ENCODE measurements around the gene MITD1.
"Not testable (repeated sequence)": the region's sequence is repeated elsewhere in the genome, so short reads cannot be mapped to it uniquely, and the experiment has no call there.

MITD1 gene

GRCh38 chr2:99154643-99155536 is 26.0 kb downstream of the MITD1 start, which contains the start of the genes LIPT1 and TSGA10:
LIPT1 (plus strand) TSS chr2:99154967; CDS start chr2:99161958, 6,991 bp downstream.
TSGA10 (minus strand) TSS chr2:99154942; CDS start chr2:99109439, 45,503 bp downstream.
- peak; percentile 96 for DNase-seq

- no peak for DNase-seq
Observed at GRCh38 chr2:99153921-99154604, 26.8 kb downstream of the MITD1 start.

- no peak for DNase-seq
Observed at GRCh38 chr2:99152199-99152895, 28.5 kb downstream of the MITD1 start.

- DNase-seq: no peak
Observed at GRCh38 chr2:99150706-99151105, 30.2 kb downstream of the MITD1 start.

GRCh38 chr2:99141110-99142108 is 39.4 kb downstream of the MITD1 start, which contains the start of gene C2orf15:
C2orf15 (plus strand) TSS chr2:99141707; CDS start chr2:99150559, 8,852 bp downstream.
- DNase-seq: peak; percentile 97

GRCh38 chr2:99140860-99141109 is 40.1 kb downstream of the MITD1 start:
- DNase-seq: no peak

GRCh38 chr2:99140056-99140859 is 40.6 kb downstream of the MITD1 start:
- DNase-seq: no peak

- no peak for DNase-seq
Observed at GRCh38 chr2:99139003-99139402, 41.9 kb downstream of the MITD1 start.

GRCh38 chr2:99135044-99135556 is 45.8 kb downstream of the MITD1 start:
- DNase-seq: not testable (repeated sequence)

GRCh38 chr2:99127981-99128380 is 52.9 kb downstream of the MITD1 start:
- DNase-seq: no peak
